Mammary epithelial cell (primary cell): Measurements from ENCODE around the gene IPP.
"Not testable (repeated sequence)": the region's sequence is repeated elsewhere in the genome, so short reads cannot be mapped to it uniquely, and the experiment has no call there.

Experiments used
- CTCF ChIP-seq, 2 donors: IDR thresholded peaks in 1 of 2; conservative IDR thresholded peaks in 1 of 2; 2 replicates each; pipeline ENCODE4 v1.5.1; 2011 to 2012; ENCODE audit warnings: inconsistent platforms in 2 of 2, low read length in 2 of 2, mild to moderate bottlenecking in 2 of 2, control low read depth in 1 of 2, low read depth in 1 of 2; ENCODE audit not compliant: insufficient read depth in 1 of 2; ENCODE audit errors: extremely low read depth in 1 of 2
- EZH2 ChIP-seq: IDR thresholded peaks from 2 replicates; pipeline ENCODE4 v1.6.1; 2012; ENCODE audit warnings: low read length, inconsistent platforms, borderline replicate concordance

- not testable (repeated sequence) for TF ChIP-seq CTCF (conservative IDR thresholded peaks at IDR 0.05 in 1 of 2, IDR thresholded peaks at IDR 0.05 in 1 of 2; ENCODE audit: extremely low read depth in 1 of 2, insufficient read depth in 1 of 2, low read depth in 1 of 2, low read length in 2 of 2); EZH2
Observed at GRCh38 chr1:45726007-45726406, 24.4 kb downstream of the IPP start.
